Right hindlimb (tissue), 1 donor: ENCODE results near the gene MGAT4A.
"Not testable (repeated sequence)": the region's sequence is repeated elsewhere in the genome, so short reads cannot be mapped to it uniquely, and the experiment has no call there.

Experiments
- DNase-seq: peaks from one replicate; pipeline ENCODE4 v3.0.0-alpha.2; 2018

The MGAT4A gene

DNA sequence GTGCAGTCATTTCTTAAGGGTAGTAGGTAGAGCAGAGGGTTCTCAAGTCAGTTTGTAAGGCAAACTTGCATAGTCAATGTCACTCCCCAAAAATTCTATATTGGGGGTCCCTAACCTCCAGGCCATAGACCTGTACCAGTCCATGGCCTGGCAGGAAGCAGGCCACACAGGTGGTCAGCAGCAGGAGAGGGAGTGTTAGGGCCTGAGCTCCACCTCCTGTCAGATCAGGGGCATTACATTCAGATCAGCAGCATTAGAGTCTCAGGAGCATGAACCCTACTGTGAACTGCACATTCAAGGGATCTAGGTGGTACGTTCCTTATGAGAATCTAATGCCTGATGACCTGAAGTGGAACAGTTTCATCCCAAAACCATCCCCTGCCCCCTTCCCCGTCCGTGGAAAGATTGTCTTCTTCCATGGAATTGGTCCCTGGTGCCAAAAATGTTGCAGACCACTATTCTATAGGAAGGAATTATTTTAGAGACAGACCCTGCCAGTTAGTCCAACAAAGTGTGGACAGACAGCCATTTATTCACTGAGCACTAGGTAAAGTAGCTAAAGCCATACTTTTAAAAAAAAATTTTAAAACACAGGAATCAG is 129.3 kb downstream of the MGAT4A start:
- DNase-seq = no peak

DNA sequence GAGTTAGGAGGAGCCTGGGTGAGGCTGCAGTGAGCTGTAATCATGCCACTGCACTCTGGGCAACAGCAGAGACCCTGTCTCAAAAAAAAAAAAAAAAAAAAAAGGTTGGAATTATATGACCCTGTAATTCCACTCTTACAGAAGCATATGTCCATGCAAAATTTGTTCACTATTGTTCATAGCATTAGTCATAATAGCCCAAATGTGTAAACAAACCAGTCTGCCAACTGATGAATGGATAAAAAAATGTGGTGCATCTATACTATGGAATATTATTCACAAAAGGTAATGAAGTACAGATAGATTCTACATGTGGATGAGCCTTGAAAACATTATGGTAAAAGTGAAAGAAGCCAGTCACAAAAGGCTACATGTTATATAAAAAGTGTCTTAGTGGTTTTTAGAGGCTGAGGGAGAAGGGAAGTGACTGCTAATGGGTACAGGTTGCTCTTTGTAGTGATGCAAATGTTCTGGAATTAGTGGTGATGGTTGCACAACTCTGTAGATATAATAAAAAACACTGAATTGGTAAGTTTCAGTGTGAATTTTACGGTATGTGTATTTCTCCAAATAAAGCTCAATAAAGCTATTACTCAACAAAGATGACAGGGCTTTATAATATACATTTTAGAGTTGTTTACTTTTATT is 132.0 kb downstream of the MGAT4A start:
- DNase-seq = no peak

DNA sequence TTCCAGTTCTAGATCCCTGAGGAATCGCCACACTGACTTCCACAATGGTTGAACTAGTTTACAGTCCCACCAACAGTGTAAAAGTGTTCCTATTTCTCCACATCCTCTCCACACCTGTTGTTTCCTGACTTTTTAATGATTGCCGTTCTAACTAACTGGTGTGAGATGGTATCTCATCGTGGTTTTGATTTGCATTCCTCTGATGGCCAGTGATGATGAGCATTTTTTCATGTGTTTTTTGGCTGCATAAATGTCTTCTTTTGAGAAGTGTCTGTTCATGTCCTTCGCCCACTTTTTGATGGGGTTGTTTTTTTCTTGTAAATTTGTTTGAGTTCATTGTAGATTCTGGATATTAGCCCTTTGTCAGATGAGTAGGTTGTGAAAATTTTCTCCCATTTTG is 136.3 kb downstream of the MGAT4A start:
- not testable (repeated sequence) for DNase-seq

DNA sequence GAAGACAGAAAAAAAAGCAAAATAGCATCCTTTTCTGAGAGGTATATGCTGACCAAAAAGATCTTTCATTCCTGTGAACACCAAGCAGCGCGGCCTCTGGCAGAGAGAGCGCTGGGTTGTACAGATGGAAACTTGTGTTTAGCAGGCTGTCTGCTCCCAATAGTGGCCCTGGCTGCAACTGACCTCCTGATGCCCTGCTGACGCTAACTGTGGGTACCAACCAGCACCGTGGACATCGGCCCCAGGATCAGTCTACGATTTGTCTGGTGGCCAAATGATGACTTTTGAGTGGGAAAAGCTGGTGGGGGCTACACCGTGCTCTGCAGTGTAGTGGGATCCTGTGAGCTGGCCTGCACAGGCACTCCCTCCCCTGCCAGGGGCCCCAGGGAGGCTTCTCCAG is 138.4 kb downstream of the MGAT4A start:
- DNase-seq = no peak

DNA sequence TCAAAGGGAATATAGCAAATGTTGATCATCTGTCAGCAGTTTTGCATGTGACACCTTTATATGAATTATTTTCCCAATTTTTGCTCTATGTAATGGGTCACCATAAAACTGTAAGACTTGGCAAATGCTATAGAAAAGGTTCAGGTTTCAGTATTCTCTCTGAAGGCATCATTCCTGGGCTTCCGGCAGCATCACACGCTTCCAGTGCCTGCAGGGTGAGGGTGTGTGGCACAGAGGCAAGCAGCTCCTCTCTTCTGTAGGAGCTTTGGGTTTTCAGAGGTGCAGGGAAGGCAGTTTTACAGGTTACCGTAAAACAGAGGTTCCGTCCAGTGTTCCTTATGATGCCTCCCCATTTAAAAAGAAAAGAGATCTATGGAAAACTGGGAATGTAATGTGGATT is 141.4 kb downstream of the MGAT4A start:
- DNase-seq = no peak

DNA sequence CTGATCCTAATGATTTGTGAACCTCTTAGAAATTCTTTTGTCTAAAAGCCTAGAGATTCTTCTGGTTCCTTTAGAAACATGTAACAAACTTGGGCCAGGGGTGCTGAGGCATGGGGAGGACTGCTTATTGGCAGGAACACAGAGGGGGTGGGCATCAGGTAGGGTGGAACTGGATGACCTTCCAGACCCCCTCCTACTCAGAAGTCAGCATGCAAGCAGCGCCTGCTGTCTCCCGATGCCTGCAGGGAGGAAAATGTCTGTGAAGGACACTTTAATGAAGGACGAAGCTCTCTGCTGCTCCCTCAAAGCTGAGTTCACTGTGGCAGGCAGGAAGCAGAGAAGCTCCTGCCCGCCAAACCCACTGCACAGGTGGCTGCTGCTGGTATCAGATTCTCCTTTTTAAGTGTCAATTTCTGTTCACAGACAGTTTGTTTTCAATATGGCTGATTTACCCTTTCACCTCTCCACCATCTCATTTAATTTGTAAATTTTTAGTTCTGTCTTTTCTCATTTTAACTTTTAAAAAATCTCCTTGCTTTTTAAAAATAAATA is 142.0 kb downstream of the MGAT4A start:
- no peak for DNase-seq

DNA sequence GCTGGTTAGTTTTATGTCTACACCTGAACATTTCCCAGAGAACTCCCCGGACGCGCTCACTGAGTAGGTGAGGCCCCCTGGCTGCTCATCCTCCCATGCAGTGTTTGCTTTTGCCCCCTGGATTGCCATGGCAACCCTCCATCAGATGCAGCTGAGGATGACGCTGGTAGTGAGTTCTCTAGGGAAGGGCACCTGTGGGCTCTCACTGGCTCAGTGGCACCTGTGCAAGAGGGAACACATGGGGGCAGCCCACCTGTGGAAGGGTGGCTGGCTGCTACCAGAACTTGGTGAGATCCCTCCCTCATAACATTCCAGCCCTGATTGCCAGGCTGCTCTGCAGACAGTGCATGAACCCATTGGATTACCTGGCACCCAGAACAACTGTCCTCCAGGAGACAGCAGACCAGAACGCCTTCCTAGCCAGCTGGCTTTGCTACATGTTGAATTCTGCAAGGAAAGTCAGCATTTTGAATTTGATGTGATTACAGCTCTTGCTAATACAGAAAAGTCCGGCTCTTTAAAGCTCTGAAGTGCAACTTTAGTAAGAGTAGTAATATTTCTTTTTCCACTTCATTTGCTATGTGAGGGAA is 144.3 kb downstream of the MGAT4A start:
- no peak for DNase-seq

DNA sequence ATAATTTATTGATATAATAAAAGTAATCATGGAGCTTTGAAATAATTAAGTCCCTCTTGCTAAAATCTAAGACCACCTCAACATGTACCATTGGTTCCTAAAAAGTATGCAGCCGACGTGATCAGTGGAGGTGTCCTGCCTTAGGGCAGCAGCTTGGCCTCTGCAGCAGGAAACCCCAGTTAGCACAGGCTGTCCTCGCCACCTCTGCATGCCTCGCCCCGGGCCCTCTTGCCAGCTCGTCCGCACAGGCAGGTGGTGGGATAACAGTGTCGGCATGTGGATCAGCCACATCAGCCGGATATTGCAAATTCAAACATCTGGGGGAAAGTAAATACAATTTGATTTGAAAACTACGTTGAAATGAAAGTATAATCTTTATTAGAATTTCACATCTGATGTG is 145.5 kb downstream of the MGAT4A start:
- no peak for DNase-seq

DNA sequence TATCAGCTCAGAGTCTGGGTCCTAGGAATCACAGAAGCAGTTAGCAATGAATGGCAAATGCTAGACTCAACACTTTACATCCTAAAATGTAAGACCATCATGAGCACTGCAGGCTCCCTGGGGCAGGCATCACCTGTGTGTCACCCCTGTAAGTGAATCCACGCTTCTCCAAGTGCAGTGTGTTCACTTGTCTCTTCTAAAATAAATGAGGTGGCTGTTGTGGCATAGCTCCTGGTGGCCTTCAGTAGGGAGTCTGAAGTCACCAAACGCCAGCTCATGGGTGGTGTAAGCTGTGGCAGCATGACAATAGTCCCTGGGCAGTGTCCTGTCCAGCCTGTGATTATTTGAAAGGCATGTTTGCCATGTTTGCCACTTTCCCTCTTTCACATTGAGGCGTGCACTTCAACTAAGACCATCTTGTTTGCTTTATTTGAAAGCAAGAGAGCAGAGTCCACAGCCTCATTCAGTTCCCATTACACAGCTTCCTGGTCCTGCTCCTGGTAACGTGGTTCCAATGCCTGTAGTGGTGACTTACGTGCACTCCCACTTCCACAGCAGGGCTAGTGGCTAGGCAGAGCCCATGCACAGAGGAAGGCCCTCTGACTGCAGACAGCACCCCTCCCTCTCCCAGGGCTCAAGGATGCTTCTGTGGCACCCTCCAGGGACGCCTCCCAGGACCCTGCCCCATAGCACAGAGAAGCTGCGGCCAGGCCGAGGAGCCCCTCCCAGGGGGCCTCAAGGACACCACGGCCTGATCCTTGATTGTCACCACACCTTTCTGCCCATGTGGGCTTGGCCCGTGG is 146.9 kb downstream of the MGAT4A start:
- no peak for DNase-seq

DNA sequence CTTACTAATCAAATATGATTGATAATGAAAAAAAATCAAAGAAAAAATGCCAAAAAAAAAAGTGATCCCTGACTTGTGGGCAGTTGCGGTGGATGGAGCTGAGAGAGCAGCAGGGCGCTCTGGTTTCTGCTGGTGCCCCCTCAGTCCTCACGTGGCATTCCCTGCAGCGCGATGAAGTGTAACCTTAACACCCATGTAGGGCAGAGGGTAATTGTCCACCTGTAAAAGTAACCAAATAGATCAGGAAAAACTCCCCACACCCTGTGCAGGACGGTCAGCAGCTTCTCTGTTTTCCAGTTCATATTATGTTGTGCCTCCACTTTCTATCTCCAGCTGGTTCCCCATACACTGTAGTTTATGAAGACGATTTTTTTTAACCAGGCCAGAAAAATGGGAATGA is 147.7 kb downstream of the MGAT4A start:
- DNase-seq = no peak

DNA sequence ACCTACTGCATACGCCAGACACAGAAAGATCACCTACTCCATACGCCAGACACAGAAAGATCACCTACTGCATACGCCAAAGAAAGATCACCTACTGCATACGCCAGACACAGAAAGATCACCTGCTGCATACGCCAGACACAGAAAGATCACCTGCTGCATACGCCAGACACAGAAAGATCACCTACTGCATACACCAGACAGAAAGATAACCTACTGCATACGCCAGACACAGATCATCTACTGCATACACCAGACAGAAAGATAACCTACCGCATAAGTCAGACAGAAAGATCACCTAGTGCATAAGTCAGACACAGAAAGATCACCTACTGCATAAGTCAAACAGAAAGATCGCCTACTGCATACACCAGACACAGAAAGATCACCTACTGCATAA is 148.4 kb downstream of the MGAT4A start:
- DNase-seq = no peak

DNA sequence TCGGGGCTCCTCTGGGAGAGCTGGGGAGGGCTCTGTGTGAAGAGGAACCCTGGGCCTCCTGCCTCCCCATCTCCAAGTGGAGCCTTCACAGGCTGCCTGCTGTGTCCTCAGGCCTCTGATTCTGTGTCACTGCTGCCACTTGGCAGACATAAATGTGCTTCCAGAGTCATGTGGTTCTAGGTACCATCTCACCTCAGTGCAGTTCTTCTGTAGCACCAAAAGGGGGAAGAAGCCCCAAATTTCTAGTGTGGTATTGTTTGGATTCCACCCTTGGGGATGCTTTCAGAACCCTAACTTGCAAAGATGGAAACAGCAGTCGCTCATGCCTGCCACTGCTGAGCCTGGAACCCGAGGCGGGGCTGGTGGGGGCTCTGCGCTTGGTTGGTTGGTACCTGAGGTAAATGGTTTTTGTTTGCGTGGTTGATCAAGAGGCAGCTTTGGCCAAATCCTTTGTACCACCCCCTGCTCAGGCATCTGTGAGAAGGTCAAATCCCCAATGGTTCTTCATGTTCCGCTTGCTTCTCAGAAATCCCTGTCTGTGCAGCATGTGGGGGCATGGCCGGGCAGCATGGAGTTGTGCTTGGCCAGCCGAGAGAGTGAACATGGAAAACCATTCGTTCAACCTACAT is 150.2 kb downstream of the MGAT4A start:
- no peak for DNase-seq

DNA sequence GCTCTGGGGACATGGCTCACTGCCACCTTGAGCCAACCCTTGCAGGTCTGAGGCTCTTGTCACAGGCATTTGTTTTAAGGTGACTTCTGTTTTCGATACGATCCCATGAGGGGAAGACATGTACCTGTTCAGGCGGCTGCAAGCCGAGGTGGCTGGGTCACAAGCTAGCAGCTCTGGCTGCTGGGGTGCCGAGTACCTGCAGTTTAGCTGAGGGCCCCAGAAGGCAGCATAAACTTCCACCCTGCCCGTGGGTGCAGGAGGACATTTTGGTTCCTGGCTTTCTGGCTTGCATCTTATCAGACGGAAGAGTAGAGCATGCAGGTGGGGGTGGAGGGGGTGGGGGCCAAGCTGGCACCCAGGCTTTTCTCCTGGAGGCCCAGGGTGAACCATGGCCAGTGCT is 151.0 kb downstream of the MGAT4A start:
- no peak for DNase-seq

DNA sequence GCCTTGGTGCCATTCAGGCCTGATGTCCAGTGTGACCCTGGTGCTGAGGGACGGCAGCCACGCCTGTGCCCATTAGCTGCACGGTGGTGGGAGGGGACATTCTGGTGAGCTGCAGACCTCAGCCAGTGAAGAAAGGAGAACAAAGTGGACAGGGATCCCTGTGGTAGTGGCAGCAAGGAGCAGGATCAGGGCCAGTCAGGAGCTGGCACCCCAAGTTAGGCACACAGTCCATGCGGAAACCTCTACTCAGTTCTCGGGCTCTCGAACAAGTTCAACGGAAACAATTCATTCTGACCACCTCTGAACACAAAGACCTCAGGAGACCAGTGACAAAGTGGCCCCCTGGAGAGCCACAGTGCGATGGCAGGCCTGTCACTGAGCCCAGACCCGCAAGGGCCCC is 152.7 kb downstream of the MGAT4A start:
- no peak for DNase-seq

DNA sequence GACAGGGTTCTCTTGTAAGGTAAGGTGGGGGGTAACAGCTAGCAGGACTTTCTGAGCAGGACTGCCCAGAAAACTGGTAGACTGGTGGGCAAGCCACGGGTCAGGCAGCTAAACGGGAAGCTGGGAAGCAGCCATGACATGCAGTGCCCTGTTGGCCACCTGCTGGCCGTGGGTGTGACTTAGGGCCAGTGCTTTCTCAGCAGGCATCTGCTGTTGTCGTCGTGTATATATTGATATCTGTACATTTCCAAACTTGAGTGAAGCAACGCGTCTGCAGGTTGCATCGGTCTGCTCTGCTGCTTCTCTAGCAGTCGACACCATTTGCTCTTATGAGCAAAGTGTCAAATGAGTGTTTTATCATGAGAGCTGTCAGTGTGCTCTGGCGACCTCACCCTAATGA is 153.6 kb downstream of the MGAT4A start:
- DNase-seq = no peak

DNA sequence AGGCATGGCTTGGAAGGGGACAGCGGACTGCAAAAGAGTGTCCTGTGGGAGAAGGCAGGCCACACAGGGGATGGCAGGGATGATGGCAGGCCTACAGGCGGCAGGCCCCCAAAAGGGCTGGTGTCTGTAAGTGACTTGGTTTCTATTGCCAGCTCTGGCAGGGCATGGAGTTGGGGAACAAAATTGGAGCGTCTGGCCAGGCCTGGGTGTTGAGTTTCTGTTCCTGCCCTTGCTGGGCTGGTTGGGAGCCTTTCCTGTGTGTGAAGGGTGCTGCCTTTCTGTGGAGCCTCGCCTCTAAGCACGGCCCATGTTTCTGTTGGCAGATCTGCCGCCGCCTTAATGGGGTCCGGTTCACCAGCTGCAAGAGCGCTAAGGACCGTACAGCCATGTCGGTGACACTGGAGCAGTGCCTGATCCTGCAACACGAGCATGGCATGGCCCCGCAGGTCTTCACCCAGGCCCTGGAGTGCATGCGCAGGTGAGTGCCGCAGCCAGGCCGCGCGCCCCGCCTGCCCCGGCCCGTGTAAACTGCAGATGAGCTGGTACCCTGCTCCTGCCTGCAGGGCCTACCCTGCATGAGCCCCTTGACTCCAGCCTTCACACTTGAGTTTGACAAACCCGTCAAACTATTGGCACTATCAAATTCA is 154.1 kb downstream of the MGAT4A start:
- no peak for DNase-seq

DNA sequence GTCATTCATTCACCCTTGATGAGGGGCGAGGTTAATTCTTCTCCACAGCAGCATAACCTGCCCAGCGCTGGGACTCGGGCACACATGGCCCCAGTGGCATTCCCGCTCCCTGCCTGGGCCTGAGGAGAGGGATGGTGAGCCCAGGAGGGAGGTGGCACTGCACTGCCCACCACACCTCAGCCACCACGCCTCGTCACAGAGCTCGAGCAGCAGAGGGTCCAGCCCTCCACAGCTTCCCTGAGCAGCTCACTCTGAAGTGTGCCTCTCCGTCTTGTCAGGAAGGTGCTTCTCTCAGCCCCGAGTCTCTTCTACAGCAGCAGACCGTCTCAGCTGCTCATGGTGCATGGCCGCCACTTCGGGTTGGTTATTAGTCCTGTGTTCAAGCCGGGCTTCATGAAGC is 157.5 kb downstream of the MGAT4A start:
- no peak for DNase-seq

DNA sequence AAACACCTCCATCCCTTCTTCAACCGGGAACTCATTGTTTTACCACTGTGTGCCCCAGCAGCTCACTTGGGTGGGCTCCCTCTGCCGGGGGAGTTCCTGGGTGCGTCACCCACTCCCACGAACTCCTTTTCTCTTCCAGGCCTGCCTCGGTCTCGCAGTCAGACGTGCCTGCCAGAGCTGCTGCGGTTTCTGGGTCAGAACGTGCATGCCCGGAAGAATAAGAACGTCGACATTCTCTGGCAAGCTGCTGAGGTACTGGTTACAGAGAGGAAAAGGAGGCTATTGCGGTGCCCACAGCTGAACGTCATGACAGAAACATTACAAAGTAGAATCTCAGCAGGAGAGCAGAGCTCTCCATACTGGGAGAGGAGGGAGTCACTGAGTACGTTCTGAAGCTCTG is 158.3 kb downstream of the MGAT4A start:
- no peak for DNase-seq

DNA sequence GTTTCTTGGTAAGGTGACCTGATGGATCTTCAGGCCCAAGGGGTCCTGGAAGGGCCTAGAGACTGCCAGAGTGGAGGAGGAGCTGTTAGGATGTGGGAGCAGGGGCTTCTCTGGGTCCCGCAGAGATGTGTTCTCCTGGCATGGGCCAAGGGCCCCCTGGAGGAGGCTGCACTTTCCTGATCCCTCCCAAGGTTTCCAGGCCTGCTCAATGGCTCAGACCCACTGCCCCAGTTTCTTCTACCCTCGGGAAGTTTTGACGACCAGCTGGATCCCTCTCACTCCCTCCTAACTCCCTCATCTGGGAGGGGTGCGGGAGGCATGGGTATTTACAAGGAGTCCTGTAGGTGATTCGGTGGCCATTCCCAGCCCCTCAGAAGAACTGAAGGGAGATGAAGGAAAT is 158.7 kb downstream of the MGAT4A start:
- no peak for DNase-seq

DNA sequence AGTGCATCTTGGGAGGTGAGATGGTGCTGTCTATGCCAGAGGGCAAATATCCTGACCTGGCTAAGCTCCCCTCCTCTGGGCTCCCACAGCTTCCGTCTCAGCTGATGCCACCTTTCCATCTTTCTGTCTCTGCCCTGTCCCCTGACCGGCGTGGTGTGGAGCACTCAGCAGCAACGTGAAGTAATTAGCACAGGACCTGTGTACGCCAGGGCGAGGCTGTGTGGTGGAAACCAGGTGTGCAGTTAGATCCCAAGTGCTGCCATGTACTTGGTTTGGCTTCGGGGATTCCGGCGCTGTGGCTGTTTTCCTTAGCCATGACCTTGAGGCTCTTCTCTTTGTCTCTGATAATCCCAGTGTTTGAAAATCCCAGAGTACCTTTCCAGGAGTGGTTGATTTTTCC is 159.1 kb downstream of the MGAT4A start:
- no peak for DNase-seq

DNA sequence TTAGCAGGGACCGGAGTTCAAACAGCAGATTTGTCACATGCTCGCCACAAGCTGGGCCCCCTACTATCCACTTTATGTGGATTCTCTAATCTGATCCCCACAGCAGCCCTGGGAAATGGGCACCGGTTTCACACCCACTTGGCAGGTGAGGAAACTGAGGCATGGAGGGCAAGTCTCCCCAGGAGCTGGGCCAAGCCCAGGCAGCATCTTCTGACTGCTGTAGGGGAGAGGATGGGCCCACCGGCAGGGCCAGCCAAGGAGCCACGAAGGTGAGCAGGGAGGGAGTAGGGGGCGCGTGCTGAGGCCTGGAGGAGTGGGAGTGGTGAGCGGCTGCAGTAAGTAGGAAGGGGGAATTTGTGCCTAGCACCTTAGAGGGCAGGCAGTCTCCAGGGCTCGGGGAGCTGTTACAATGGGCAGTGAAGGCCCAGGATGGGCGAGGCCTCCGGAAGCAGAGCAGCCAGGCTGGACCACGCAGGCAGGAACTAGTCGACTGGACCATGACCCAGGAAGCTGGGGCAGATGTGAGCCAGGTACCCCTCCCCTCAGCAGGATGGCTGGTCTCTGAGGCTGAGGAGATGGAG is 159.7 kb downstream of the MGAT4A start:
- DNase-seq = no peak

DNA sequence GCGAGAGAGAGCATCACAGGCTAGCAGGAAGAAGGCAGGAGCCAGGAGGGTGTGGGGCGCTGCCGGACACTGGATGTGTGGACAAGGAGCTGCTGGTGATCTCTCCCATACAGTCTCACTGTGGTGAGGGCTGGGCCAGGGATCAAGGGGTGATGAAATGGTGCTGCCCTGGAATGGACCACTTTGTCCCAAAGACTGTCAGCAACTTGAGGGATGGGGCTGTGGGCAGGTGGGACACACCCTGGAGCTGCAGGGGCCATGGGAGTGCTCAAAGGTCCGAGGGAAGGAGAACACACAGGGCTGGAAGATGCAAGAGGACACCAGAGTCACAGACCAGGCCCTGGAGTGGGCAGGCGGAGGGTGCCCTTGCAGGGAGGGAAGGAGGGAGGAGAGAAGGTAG is 160.6 kb downstream of the MGAT4A start:
- DNase-seq = no peak
